Ovary (tissue), 9 donors: ENCODE measurements around the gene ACTG2. TPM values are rescaled to one million over a fixed set of nuclear protein-coding genes. Genes with fewer than 3 reads are reported as not detected.

Experiments
- DNase-seq, 5 donors: peaks; one replicate each; pipeline ENCODE4 v3.0.0-alpha.2; 2019 to 2020
- H3K27ac ChIP-seq, 2 donors: fragments of 200-600 bp; one replicate each; pipeline versions ENCODE4 v1.5.1 to v1.8.0; 2019 to 2022
- H3K27me3 ChIP-seq: fragments of 200-600 bp; one replicate; pipeline ENCODE4 v1.8.0; 2022
- H3K36me3 ChIP-seq: fragments of 200-600 bp; sonication (generic); one replicate; pipeline ENCODE4 v1.5.1; 2019
- H3K4me1 ChIP-seq: one replicate; pipeline ENCODE4 v1.8.1; 2013; ENCODE audit warnings: mild to moderate bottlenecking, moderate library complexity; ENCODE audit not compliant: insufficient read depth
- H3K4me3 ChIP-seq: fragments of 200-600 bp; sonication (generic); one replicate; pipeline ENCODE4 v1.5.1; 2017
- H3K9me3 ChIP-seq, 2 donors: fragments of 200-600 bp in 1 of 2; sonication (generic) in 1 of 2; one replicate each; pipeline versions ENCODE4 v1.5.1 to v1.8.1; 2013 to 2019; ENCODE audit warnings: mild to moderate bottlenecking in 1 of 2, moderate library complexity in 1 of 2
- CTCF ChIP-seq, 3 donors: fragments of 450-650 bp in 2 of 3; fragments of 200-600 bp in 1 of 3; IDR thresholded peaks; one replicate each; pipeline versions ENCODE4 v1.5.1 to v1.8.0; 2016 to 2022; ENCODE audit warnings: antibody characterized with exemption in 3 of 3, mild to moderate bottlenecking in 1 of 3
- EP300 ChIP-seq: sonication (generic); formaldehyde crosslinking; IDR thresholded peaks from one replicate; pipeline ENCODE4 v1.6.1; 2017; ENCODE audit warnings: antibody characterized with exemption
- POLR2A ChIP-seq: fragments of 450-650 bp; IDR thresholded peaks from one replicate; pipeline ENCODE4 v1.6.1; 2017; ENCODE audit warnings: antibody characterized with exemption, mild to moderate bottlenecking, moderate library complexity
- WGBS, 3 donors: extraction: QIAGEN DNeasy Blood & Tissue Kit in 1 of 3; methylation state at CpG; one replicate each; pipeline versions ENCODE4 v1.1.5 to v1.1.7; 2013 to 2017; 5-methylcytosine and 5-hydroxymethylcytosine counted together
- intact Hi-C, 4 donors: fragments of 100-400 bp; cut with DNase I; formaldehyde crosslinking; loops; one replicate each; pipeline versions ENCODE4 v1.11.0 to v1.15.1; 2022 to 2023
- polyA plus RNA-seq, 2 donors: library from polyadenylated mRNA; stranded (reverse); fragments of 200-250 nt in 1 of 2; fragments of 350-450 nt in 1 of 2; fragmentation: Illumina TruSeq in 1 of 2; extraction: RNeasy Lipid Tissue Mini Kit (QIAGEN cat#74804) in 1 of 2; gene quantifications; one replicate each; pipeline ENCODE4 v1.2.3, GENCODE V29; 2013 to 2014
- total RNA-seq, 7 donors: library from RNA; depleted of rRNA in 2 of 7; stranded (reverse); fragments of >200 nt in 2 of 7; fragmentation: NEBNext Ultra II Directional in 3 of 7; extraction: Animal tissue kit (Norgen Biotek cat#: 25700) in 3 of 7; gene quantifications; one replicate each; pipeline versions ENCODE4 v1.1.0 to v1.2.4, GENCODE V29; 2016 to 2023
- donor health status: DM: no; HTN: no; CAD: no; lungs with moderate emphysema.
- donor health status: DM: no; HTN: no; CAD: no.
- donor health status: Bipolar disorder and iron deficiency.
- donor health status: DM: yes; HTN: yes; CAD: no.
- donor health status: DM: no; HTN: no; CAD: no.
- donor health status: DM: yes; HTN: yes; CAD: no.

Gene ACTG2
- total and polyA plus RNA-seq, 9 donors: 3.8 to 558 (median 49.6) TPM

- no peaks in the 10 kb centered on the region for H3K4me1 ChIP-seq
- TF ChIP-seq POLR2A (no peak), EP300 (no peak), CTCF (IDR thresholded peaks at IDR 0.05) (no peak)
- DNase-seq: no peak
- no peaks in the 10 kb centered on the region for H3K9me3 ChIP-seq
- intact Hi-C loops: no loop called here
- no peaks in the 10 kb centered on the region for H3K27me3 ChIP-seq
- no peaks in the 10 kb centered on the region for H3K36me3 ChIP-seq
- 82 to 87% (median 87%) methylated on average over 10 of the region's 10 CpGs for WGBS, 3 donors
- H3K27ac ChIP-seq: no peak overlapping the region
- H3K4me3 ChIP-seq: no peak overlapping the region
These were observed 16.2 kb downstream of the ACTG2 start for GRCh38 chr2:73908689-73909652.

- Histone ChIP-seq H3K27ac (no peak overlapping the region), H3K36me3 (no peaks in the 10 kb centered on the region), H3K4me3 (no peak overlapping the region), H3K4me1 (no peaks in the 10 kb centered on the region), H3K27me3 (no peaks in the 10 kb centered on the region), H3K9me3 (no peaks in the 10 kb centered on the region)
- WGBS, 3 donors: 75 to 77% (median 77%) methylated on average over 6 of the region's 6 CpGs
- no peak for TF ChIP-seq CTCF (IDR thresholded peaks at IDR 0.05)
- TF ChIP-seq POLR2A: no peak
- no peak for TF ChIP-seq EP300
- intact Hi-C loops: no loop called here
- DNase-seq: no peak
These were observed 18.2 kb downstream of the ACTG2 start for GRCh38 chr2:73910873-73911547.

GRCh38 chr2:73911548-73912208 lies 18.9 kb downstream of the ACTG2 start:
- no peaks in the 10 kb centered on the region for H3K36me3 ChIP-seq
- no peak for TF ChIP-seq POLR2A
- TF ChIP-seq CTCF (IDR thresholded peaks at IDR 0.05): no peak
- TF ChIP-seq EP300: no peak
- no peak overlapping the region for H3K4me3 ChIP-seq
- DNase-seq: no peak
- intact Hi-C loops: no loop called here
- no peaks in the 10 kb centered on the region for H3K27me3 ChIP-seq
- no peaks in the 10 kb centered on the region for H3K9me3 ChIP-seq
- no peaks in the 10 kb centered on the region for H3K4me1 ChIP-seq
- 79 to 86% (median 81%) methylated on average over 8 of the region's 8 CpGs for WGBS, 3 donors
- no peak overlapping the region for H3K27ac ChIP-seq

- no peaks in the 10 kb centered on the region for H3K27me3 ChIP-seq
- H3K4me1 ChIP-seq: no peaks in the 10 kb centered on the region
- H3K9me3 ChIP-seq: no peaks in the 10 kb centered on the region
- intact Hi-C loops: no loop called here
- no peak overlapping the region for H3K4me3 ChIP-seq
- WGBS, 3 donors: 89 to 92% (median 92%) methylated on average over 8 of the region's 8 CpGs
- no peak for DNase-seq
- no peak overlapping the region for H3K27ac ChIP-seq
- TF ChIP-seq CTCF (IDR thresholded peaks at IDR 0.05) (no peak), EP300 (no peak), POLR2A (no peak)
- H3K36me3 ChIP-seq: no peaks in the 10 kb centered on the region
These were observed 20.7 kb downstream of the ACTG2 start for GRCh38 chr2:73913414-73914054.
